Ishikawa (cell line): Measurements from ENCODE around the gene CBX6.

Experiments used
- CEBPB ChIP-seq: IDR thresholded peaks from 2 replicates; pipeline ENCODE4 v1.6.1; 2012
- CREB1 ChIP-seq: IDR thresholded peaks from 2 replicates; pipeline ENCODE4 v1.6.1; 2012; ENCODE audit warnings: low read depth
- EGR1 ChIP-seq: IDR thresholded peaks from 2 replicates; pipeline ENCODE4 v1.6.1; 2012
- EP300 ChIP-seq: IDR thresholded peaks from 2 replicates; pipeline ENCODE4 v1.6.1; 2012; ENCODE audit warnings: borderline replicate concordance
- FOXM1 ChIP-seq: IDR thresholded peaks from 2 replicates; pipeline ENCODE4 v1.6.1; 2012; ENCODE audit warnings: low read depth, borderline replicate concordance
- MAX ChIP-seq: IDR thresholded peaks from 2 replicates; pipeline ENCODE4 v1.6.1; 2012
- NFIC ChIP-seq: IDR thresholded peaks from 2 replicates; pipeline ENCODE4 v1.6.1; 2012
- RAD21 ChIP-seq: IDR thresholded peaks from 2 replicates; pipeline ENCODE4 v1.6.1; 2012; ENCODE audit warnings: low read depth
- REST ChIP-seq: IDR thresholded peaks from 2 replicates; pipeline ENCODE4 v1.6.1; 2012; ENCODE audit warnings: low read depth, mild to moderate bottlenecking
- TAF1 ChIP-seq: IDR thresholded peaks from 2 replicates; pipeline ENCODE4 v1.6.1; 2012; ENCODE audit warnings: low read depth, mild to moderate bottlenecking
- TCF12 ChIP-seq: IDR thresholded peaks from 2 replicates; pipeline ENCODE4 v1.6.1; 2012; ENCODE audit warnings: low read depth
- TEAD4 ChIP-seq: IDR thresholded peaks from 2 replicates; pipeline ENCODE4 v1.6.1; 2012
- USF1 ChIP-seq: IDR thresholded peaks from 2 replicates; pipeline ENCODE4 v1.6.1; 2012
- YY1 ChIP-seq: IDR thresholded peaks from 2 replicates; pipeline ENCODE4 v1.6.1; 2012; ENCODE audit warnings: low read depth

GRCh38 chr22:38835888-38836301 is 36.1 kb downstream of the CBX6 start:
- TF ChIP-seq EGR1 (no peak), TAF1 (no peak), TCF12 (no peak), MAX (no peak), EP300 (no peak), REST (no peak), FOXM1 (no peak), NFIC (no peak), YY1 (no peak), CEBPB (no peak), CREB1 (no peak), TEAD4 (no peak), RAD21 (no peak), USF1 (no peak)
